Testis (tissue), 2 donors: ENCODE data around the gene LRMDA.

Experiments
- CTCF ChIP-seq, 3 experiments: fragments of 450-650 bp in 2 of 3; fragments of 200-600 bp in 1 of 3; sonication (generic) in 1 of 3; IDR thresholded peaks; one replicate each; pipeline ENCODE4 v1.5.1; 2016 to 2019; ENCODE audit warnings: antibody characterized with exemption in 3 of 3, mild to moderate bottlenecking in 2 of 3, moderate library complexity in 1 of 3
- POLR2A ChIP-seq: fragments of 450-650 bp; IDR thresholded peaks from one replicate; pipeline ENCODE4 v1.6.1; 2017; ENCODE audit warnings: antibody characterized with exemption, mild to moderate bottlenecking, moderate library complexity

- TF ChIP-seq POLR2A (no peak), CTCF (IDR thresholded peaks at IDR 0.05) (no peak)
Observed at GRCh38 chr10:75774783-75775490, 343.5 kb downstream of the LRMDA start.
